ENCODE results near the gene OSBPL2. TPM values are rescaled to one million over a fixed set of nuclear protein-coding genes. Genes with fewer than 3 reads are reported as not detected.

Gene OSBPL2
- total RNA-seq, 1 donor from 2014 or later, result 55.3 TPM

GRCh38 chr20:62322492-62323041, 84.2 kb downstream of the OSBPL2 start:
- H3K4me1 ChIP-seq, result peaks cover under 1% of the 10 kb centered on the region
- no peak overlapping the region for H3K4me3 ChIP-seq
- intact Hi-C loops (cut with micrococcal nuclease), result no loop called here
- H3K27me3 ChIP-seq (ENCODE audit: low read depth), result no peaks in the 10 kb centered on the region
- DNase-seq, result no peak
- peaks cover 73% of the 10 kb centered on the region for H3K36me3 ChIP-seq
- no peak overlapping the region for H3K27ac ChIP-seq (replicated peaks)
- no peaks in the 10 kb centered on the region for H3K9me3 ChIP-seq (replicated peaks)
- TF ChIP-seq, protein P1, sequence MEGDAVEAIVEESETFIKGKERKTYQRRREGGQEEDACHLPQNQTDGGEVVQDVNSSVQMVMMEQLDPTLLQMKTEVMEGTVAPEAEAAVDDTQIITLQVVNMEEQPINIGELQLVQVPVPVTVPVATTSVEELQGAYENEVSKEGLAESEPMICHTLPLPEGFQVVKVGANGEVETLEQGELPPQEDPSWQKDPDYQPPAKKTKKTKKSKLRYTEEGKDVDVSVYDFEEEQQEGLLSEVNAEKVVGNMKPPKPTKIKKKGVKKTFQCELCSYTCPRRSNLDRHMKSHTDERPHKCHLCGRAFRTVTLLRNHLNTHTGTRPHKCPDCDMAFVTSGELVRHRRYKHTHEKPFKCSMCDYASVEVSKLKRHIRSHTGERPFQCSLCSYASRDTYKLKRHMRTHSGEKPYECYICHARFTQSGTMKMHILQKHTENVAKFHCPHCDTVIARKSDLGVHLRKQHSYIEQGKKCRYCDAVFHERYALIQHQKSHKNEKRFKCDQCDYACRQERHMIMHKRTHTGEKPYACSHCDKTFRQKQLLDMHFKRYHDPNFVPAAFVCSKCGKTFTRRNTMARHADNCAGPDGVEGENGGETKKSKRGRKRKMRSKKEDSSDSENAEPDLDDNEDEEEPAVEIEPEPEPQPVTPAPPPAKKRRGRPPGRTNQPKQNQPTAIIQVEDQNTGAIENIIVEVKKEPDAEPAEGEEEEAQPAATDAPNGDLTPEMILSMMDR (IDR thresholded peaks at IDR 0.05; ENCODE audit: borderline replicate concordance), result no peak

GRCh38 chr20:62323146-62323979, 85.0 kb downstream of the OSBPL2 start:
- TF ChIP-seq, protein P1 (IDR thresholded peaks at IDR 0.05; ENCODE audit: borderline replicate concordance), result no peak
- intact Hi-C loops (cut with micrococcal nuclease), result no loop called here
- Histone ChIP-seq H3K9me3 (replicated peaks) (no peaks in the 10 kb centered on the region), H3K27ac (replicated peaks) (no peak overlapping the region), H3K4me3 (no peak overlapping the region), H3K4me1 (no peaks in the 10 kb centered on the region), H3K36me3 (peaks cover 79% of the 10 kb centered on the region), H3K27me3 (ENCODE audit: low read depth) (no peaks in the 10 kb centered on the region)
- no peak for DNase-seq

DNA sequence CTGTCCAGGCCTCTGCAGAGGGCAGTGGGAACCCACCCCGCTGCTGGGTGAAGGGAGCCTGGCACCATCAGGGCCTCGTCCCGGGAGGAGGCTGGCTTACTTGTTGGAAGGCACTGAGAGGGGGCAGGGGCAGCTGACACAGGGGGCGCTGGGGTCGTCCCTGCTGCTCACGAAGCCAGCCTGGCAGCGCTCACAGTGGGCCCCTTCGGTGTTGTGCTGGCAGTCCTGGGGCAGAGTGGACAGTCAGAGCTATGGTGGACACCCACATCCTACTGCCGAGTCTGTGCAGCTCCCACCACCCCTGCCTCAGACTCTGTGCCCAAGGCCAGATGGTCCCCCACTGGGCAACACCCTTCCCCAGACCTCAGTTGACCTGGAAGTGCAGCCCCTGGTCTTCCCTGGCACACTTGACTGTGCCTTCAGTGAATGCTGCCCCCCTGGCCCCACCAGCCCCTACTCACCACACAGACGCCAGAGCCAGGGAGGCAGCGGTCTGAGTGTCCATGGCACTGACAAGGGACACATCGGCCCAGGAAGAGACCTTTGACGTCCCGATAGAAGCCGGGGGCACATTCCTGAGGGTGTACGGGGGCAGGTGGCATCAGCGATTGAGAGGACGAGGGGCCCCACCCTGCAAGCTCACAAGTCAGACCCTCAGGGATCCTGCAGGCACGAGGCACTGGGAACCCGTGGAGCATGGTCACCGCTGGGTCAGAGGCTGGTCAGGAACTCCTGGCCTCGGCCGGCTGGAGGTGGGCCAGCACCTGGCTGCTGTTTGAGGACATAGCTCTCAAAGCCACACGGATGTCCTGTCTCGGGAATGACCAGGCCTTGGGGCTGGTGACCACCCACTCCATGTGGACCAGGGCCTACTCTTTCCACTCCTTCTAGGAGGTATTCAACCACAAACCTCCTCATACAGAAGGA, 85.9 kb downstream of the OSBPL2 start:
- no peaks in the 10 kb centered on the region for H3K4me1 ChIP-seq
- DNase-seq, result no peak

DNA sequence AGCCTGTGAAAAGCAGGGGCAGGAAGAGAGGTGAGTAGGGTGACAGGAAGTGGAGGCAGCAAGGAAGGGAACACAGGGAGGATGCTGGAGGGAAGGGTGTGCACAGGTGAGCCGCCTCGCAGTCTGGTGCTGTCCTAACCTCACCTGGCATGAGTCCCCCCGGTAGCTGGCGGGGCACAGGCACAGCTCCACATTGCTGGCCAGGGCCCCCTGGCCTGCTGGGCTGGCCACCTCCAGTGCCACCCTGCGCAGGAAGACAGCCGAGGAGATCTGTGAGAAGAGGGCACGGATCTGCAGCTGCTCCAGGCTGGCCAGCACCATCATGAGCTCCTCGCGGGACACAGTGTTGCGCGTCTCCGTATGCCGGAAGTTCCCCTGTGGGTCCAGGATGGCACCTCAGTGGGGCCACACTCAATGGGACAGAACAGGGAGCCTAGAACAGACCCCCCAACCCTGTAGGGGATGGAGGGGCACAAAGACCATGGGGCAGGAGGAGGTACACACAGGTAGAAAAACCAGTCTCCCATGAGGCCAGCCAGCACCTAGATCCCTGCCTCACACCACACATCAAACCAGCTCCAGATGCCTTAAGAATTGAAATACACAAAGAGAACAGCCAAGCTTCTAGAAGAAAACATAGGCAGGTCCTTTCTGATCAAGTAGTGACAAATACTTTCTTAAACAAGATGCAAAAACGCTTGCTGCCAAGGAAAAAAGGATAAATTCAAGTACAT, 87.0 kb downstream of the OSBPL2 start:
- Histone ChIP-seq H3K4me1 (no peaks in the 10 kb centered on the region), H3K36me3 (peaks cover 81% of the 10 kb centered on the region), H3K4me3 (no peak overlapping the region), H3K27ac (replicated peaks) (no peak overlapping the region), H3K9me3 (replicated peaks) (no peaks in the 10 kb centered on the region), H3K27me3 (ENCODE audit: low read depth) (no peaks in the 10 kb centered on the region)
- intact Hi-C loops (cut with micrococcal nuclease), result no loop called here
- no peak for DNase-seq
- TF ChIP-seq, protein P1 (IDR thresholded peaks at IDR 0.05; ENCODE audit: borderline replicate concordance), result no peak

More for the DNA sequence above, 85.9 kb downstream of the OSBPL2 start:
- Histone ChIP-seq H3K36me3 (peaks cover 79% of the 10 kb centered on the region), H3K27ac (replicated peaks) (no peak overlapping the region), H3K9me3 (replicated peaks) (no peaks in the 10 kb centered on the region), H3K27me3 (ENCODE audit: low read depth) (no peaks in the 10 kb centered on the region), H3K4me3 (no peak overlapping the region)
- intact Hi-C loops (cut with micrococcal nuclease), result no loop called here
- TF ChIP-seq, protein P1 (IDR thresholded peaks at IDR 0.05; ENCODE audit: borderline replicate concordance), result no peak

DNA sequence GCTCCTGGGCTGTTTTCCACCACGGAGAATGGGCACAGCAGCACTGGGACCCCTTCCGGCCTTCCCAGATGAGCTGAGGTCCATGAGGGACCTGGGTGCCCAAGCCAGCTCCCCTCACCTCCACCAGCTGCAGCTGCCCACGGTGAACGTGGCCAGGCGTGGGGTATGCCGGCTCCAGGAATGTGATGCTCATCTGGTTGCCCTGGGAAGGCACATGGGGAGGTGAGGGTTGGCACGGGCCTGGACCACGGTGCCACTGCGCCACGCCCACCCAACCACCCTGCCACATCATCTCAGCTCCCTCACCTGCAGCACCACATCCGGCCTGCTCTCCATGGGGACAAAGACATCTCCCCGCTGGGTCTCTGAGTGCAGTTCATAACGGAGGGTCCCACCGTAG, 88.2 kb downstream of the OSBPL2 start:
- intact Hi-C loops (cut with micrococcal nuclease), result no loop called here
- H3K27ac ChIP-seq (replicated peaks), result no peak overlapping the region
- TF ChIP-seq, protein P1 (IDR thresholded peaks at IDR 0.05; ENCODE audit: borderline replicate concordance), result no peak
- H3K27me3 ChIP-seq (ENCODE audit: low read depth), result no peaks in the 10 kb centered on the region
- no peaks in the 10 kb centered on the region for H3K9me3 ChIP-seq (replicated peaks)
- no peaks in the 10 kb centered on the region for H3K4me1 ChIP-seq
- no peak for DNase-seq
- H3K36me3 ChIP-seq, result peaks cover 86% of the 10 kb centered on the region
- no peak overlapping the region for H3K4me3 ChIP-seq

Data from left ventricle myocardium inferior (tissue), 1 donor.